Fibroblast of skin of right biceps (primary cell): ENCODE measurements around the gene MRPL38.

Source experiments
- DNase-seq: peaks from one replicate; pipeline ENCODE4 v3.0.0-alpha.2; 2013

MRPL38 gene

DNA sequence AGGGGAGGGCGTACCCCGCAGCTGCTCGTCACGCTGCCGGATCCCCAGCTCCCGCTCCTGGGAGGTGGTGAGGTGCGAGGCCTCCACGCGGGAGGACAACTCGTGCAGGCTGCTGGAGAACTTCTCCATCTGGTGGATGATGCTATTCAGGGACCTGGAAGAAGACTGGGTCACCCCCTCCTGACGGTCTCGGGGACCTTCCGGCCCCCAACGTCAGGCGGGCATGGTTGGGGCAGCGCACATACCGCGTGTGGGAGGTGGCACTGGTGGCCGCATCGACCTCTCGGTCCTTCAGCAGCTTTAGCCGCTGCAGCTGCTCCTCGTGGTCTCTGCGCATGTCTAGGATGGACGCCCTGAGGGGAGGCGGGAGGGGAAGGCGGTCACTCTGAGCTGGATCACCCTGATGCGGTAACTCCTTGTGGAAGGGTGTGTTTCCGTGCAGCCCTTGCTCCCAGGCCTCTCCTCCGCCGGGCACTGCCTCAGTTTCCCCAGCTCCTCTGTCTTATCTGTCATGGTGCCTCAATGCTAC is 13.3 kb upstream of the MRPL38 start:
- no peak for DNase-seq

GRCh38 chr17:75917141-75917916 is 12.6 kb upstream of the MRPL38 start:
- no peak for DNase-seq

DNA sequence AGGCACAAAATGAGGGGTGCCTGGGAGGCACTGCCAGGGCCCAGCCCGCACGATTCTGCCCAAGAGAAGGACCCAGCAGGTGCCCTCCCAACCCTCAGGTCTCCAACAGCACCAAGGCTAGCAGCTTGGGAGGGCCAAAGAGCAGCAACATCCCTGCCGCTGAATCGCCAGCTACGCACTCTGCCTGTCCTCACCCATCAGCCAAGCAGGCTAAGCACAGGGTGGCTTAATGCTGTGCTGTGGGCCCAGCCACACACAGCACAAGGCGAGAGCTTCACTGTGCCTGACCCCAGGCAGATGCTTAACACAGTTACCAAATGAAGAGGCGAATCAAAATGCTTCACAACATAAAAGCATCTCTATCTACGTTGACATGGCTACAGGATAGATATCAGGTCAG is 10.6 kb upstream of the MRPL38 start:
- DNase-seq = no peak

DNA sequence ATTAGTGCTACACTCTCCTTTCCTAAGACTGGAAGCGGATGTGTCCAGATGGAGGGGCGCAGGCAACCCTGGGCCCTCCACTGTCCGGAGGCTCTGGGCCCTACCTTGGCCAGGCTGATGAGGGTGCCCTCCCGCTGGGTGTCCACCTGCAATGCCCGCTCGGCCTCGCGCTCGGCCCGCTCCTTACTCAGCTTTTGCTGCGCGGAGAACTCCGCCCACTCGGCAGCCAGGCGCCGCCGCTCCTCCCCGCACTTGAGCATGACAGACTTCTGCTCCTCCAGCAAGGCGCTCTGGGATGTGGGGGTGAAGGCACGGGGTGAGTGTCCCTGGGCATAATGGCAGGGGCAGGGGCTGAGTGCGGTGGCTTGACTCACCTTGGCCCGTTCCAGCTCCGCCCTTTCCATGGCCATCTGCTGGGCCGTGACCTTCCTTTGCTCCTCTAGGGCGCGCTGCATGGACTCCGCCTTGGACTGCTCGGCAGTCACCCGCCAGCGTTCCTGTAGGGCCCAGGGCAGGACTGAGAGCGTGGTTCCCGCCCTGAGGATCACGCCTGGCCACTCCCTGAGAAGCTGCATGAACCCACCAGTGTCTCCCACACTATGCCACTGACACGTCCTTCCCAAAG is 10.1 kb upstream of the MRPL38 start:
- DNase-seq = no peak

- no peak for DNase-seq
These were observed 9.0 kb upstream of the MRPL38 start for GRCh38 chr17:75913537-75914210.

GRCh38 chr17:75910699-75911098 is 6.0 kb upstream of the MRPL38 start:
- DNase-seq = no peak

GRCh38 chr17:75909812-75910274 is 5.2 kb upstream of the MRPL38 start:
- DNase-seq = no peak

DNA sequence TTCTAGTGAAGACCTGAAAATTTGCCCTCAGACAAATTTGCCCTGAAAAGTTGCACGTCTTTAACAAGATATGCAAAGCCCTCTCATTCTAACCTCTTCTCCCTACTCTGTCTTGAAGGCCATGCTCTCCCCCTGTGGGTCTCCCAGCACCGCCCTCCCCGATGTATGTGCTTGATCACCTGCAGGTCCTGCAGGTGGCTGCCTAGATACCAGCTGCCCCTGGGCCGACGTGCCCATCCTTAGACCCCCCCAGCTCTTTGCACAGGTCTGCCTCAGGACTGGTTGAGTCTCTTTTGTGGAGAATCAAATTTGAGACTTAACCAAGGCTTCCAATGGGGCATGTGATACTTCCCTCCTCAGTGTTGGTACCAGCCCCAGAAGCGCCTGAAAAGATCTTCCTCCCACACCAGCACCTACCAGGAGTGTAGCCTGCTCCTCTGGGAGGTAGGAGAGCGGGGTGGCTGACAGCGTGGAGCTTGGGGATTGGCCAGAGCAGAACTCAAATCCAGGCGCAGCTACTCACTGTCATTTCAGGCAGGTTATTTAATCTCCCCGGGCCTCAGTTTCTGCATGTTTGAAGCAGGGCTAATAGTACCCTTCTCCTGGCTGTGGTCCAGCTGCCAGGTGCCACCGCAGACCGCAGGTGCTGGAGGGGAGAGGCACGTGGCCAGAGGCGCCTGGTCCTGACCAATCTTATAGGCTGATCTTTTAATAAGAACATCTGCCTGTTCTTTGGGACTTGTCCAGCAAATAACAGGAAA is 4.5 kb upstream of the MRPL38 start:
- DNase-seq = no peak

- DNase-seq = no peak
These were observed 3.5 kb upstream of the MRPL38 start for GRCh38 chr17:75908201-75908600.

- DNase-seq = no peak
These were observed 1.6 kb upstream of the MRPL38 start for GRCh38 chr17:75906143-75906884.

DNA sequence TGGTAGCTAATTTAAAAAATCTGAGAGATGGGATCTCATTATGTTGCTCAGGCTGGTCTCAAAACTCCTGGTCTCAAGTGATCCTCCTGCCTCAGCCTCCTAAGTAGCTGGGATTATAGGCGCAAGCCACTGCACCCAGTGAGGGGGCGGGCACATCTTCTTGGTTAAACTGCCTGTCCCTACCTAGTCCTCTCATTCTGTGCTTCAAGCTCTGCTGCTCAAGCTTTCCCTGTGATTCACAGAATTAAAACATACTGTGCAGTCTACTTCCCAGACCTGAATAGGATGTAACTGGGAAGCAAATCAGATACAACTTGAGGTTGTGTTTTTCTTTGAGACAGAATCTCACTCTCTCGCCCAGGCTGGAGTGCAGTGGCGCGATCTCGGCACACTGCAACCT is 2.3 kb downstream of the MRPL38 start:
- DNase-seq = no peak

- no peak for DNase-seq
These were observed 3.0 kb downstream of the MRPL38 start for GRCh38 chr17:75901727-75902126.

GRCh38 chr17:75900691-75901533 is 3.8 kb downstream of the MRPL38 start:
- DNase-seq = no peak

GRCh38 chr17:75899767-75900468 is 4.8 kb downstream of the MRPL38 start:
- DNase-seq = no peak

GRCh38 chr17:75899353-75899752 is 5.3 kb downstream of the MRPL38 start:
- DNase-seq = no peak

DNA sequence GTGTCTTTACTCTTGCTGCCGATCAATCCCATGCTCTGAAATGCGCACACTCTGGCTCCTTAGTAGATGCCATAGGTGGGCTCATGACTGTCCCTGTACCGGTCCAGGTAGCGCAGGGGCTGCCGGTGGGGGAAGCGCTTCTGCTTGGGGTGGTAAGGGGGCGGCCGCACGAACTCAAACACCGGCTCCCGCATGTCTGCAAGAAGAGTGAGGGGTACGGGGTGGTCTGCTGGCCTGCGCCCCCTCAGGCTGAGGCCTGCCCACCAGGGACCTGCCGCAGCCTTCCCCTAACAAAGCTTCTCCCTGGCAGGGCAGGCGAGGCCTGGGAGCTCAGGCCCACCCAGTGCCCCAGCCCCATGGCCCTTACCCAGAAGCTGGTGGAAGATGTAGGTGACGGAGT is 5.9 kb downstream of the MRPL38 start:
- DNase-seq = no peak

GRCh38 chr17:75898065-75898464 is 6.6 kb downstream of the MRPL38 start:
- DNase-seq = no peak

GRCh38 chr17:75897160-75898019 is 7.3 kb downstream of the MRPL38 start:
- DNase-seq = no peak

- peak; percentile 81 for DNase-seq
These were observed 8.1 kb downstream of the MRPL38 start, which contains the start of gene TRIM65 for GRCh38 chr17:75896415-75897159. Gene TRIM65 (minus strand): TSS chr17:75896951. CDS start chr17:75896937, 14 bp downstream.
